IMR-90 (cell line): ENCODE measurements around the gene CUL4B. TPM values are rescaled to one million over a fixed set of nuclear protein-coding genes. Genes with fewer than 3 reads are reported as not detected.

Experiments
- ATAC-seq: fragments of 200-7000 bp; cut with Tn5 transposase; 2 replicates; pipeline ENCODE4 v1.9.1; 2020; ENCODE audit warnings: low read depth, mild to moderate bottlenecking, moderate library complexity
- BruUV-seq: library from RNA; stranded (reverse); fragments of 400-500 nt; replicated peaks from 2 replicates; lab custom pipeline; 2021; lab: Mats Ljungman, UMichigan
- CTCF ChIA-PET: fragments of 300-600 bp; formaldehyde crosslinking; extraction: SDS; loops from one replicate; lab custom pipeline; 2021; ENCODE audit warnings: antibody characterized with exemption; lab: Yijun Ruan, JAX
- POLR2A ChIA-PET: fragments of 300-600 bp; sonication (Branson Sonifier 250); formaldehyde crosslinking; loops from one replicate; lab custom pipeline; 2022; ENCODE audit warnings: antibody characterized with exemption; ENCODE audit not compliant: unreplicated experiment; lab: Charles Lee
- DNase-seq: peaks from one replicate; pipeline ENCODE4 v3.0.0; 2013
- H2AFZ ChIP-seq: replicated peaks from 2 replicates; pipeline ENCODE3; 2013; ENCODE audit warnings: low read length, mild to moderate bottlenecking; ENCODE audit not compliant: poor library complexity
- H2AK5ac ChIP-seq: 2 replicates; pipeline ENCODE4 v1.6.1; 2013; ENCODE audit warnings: low read depth, low read length, inconsistent platforms
- H2AK9ac ChIP-seq: replicated peaks from 2 replicates; pipeline ENCODE3; 2013; ENCODE audit warnings: mild to moderate bottlenecking, low read depth, low read length, moderate library complexity; ENCODE audit not compliant: poor library complexity
- H2BK120ac ChIP-seq: 2 replicates; pipeline ENCODE4 v1.6.1; 2013; ENCODE audit warnings: low read depth, low read length, inconsistent platforms
- H2BK15ac ChIP-seq: 3 replicates; pipeline ENCODE4 v1.6.1; 2013; ENCODE audit warnings: low read depth, low read length, inconsistent platforms
- H2BK20ac ChIP-seq: 2 replicates; pipeline ENCODE4 v1.6.1; 2013; ENCODE audit warnings: low read depth, mild to moderate bottlenecking, inconsistent platforms, low read length, moderate library complexity
- H2BK5ac ChIP-seq: 2 replicates; pipeline ENCODE4 v1.6.1; 2013; ENCODE audit warnings: mild to moderate bottlenecking, low read depth, low read length, inconsistent platforms; ENCODE audit not compliant: poor library complexity, severe bottlenecking
- H3K14ac ChIP-seq: replicated peaks from 2 replicates; pipeline ENCODE4 v1.6.1; 2013; ENCODE audit warnings: low read depth, low read length, inconsistent platforms
- H3K18ac ChIP-seq: 2 replicates; pipeline ENCODE4 v1.6.1; 2013; ENCODE audit warnings: low read depth, low read length, control low read depth
- H3K23ac ChIP-seq: 2 replicates; pipeline ENCODE4 v1.6.1; 2013; ENCODE audit warnings: low read depth, low read length, inconsistent platforms
- H3K27ac ChIP-seq: 2 replicates; pipeline ENCODE4 v1.5.1; 2013; ENCODE audit warnings: mild to moderate bottlenecking, control low read depth, low read length; ENCODE audit not compliant: insufficient read depth
- H3K27me3 ChIP-seq: 2 replicates; pipeline ENCODE4 v1.6.1; 2013; ENCODE audit warnings: low read length; ENCODE audit not compliant: control insufficient read depth, insufficient read depth
- H3K36me3 ChIP-seq: 2 replicates; pipeline ENCODE4 v1.6.1; 2013; ENCODE audit warnings: low read length, mixed read lengths; ENCODE audit not compliant: control insufficient read depth, insufficient read depth
- H3K4ac ChIP-seq: 2 replicates; pipeline ENCODE4 v1.6.1; 2013; ENCODE audit warnings: low read depth, low read length, inconsistent platforms
- H3K4me1 ChIP-seq: 2 replicates; pipeline ENCODE4 v1.6.1; 2013; ENCODE audit warnings: low read length, mixed read lengths; ENCODE audit not compliant: control insufficient read depth, insufficient read depth
- H3K4me2 ChIP-seq: 2 replicates; pipeline ENCODE4 v1.6.1; 2013; ENCODE audit warnings: low read depth, mild to moderate bottlenecking, control low read depth, low read length, moderate library complexity
- H3K4me3 ChIP-seq: 2 replicates; pipeline ENCODE4 v1.5.1; 2013; ENCODE audit warnings: low read depth, mild to moderate bottlenecking, control low read depth, low read length, moderate library complexity; ENCODE audit not compliant: insufficient read depth
- H3K56ac ChIP-seq: 2 replicates; pipeline ENCODE4 v1.6.1; 2013; ENCODE audit warnings: low read length, inconsistent platforms; ENCODE audit not compliant: insufficient read depth; ENCODE audit errors: extremely low read depth
- H3K79me1 ChIP-seq, 2 experiments: 2 replicates each; pipeline ENCODE4 v1.6.1; 2013; ENCODE audit warnings: low read length in 2 of 2, inconsistent platforms in 1 of 2, low read depth in 1 of 2
- H3K9ac ChIP-seq: 2 replicates; pipeline ENCODE4 v1.6.1; 2013; ENCODE audit warnings: low read depth, low read length, control low read depth
- H3K9me1 ChIP-seq: 2 replicates; pipeline ENCODE4 v1.6.1; 2013; ENCODE audit warnings: low read length, inconsistent platforms; ENCODE audit not compliant: insufficient read depth
- H3K9me3 ChIP-seq: 2 replicates; pipeline ENCODE4 v1.6.1; 2013; ENCODE audit warnings: low read length; ENCODE audit not compliant: control insufficient read depth, insufficient read depth
- H4K20me1 ChIP-seq: 2 replicates; pipeline ENCODE4 v1.6.1; 2013; ENCODE audit warnings: low read length, inconsistent platforms; ENCODE audit not compliant: insufficient read depth
- H4K5ac ChIP-seq: 2 replicates; pipeline ENCODE4 v1.6.1; 2013; ENCODE audit warnings: mild to moderate bottlenecking, low read depth, low read length, control low read depth
- H4K8ac ChIP-seq, 2 experiments: 2 replicates each; pipeline ENCODE4 v1.6.1; 2013; ENCODE audit warnings: low read depth in 2 of 2, low read length in 2 of 2, control low read depth in 1 of 2, inconsistent platforms in 1 of 2
- H4K91ac ChIP-seq: 2 replicates; pipeline ENCODE4 v1.6.1; 2013; ENCODE audit warnings: low read depth, low read length, inconsistent platforms; ENCODE audit not compliant: insufficient read depth
- CEBPB ChIP-seq: IDR thresholded peaks from 2 replicates; pipeline ENCODE4 v1.6.1; 2012; ENCODE audit warnings: low read depth, low read length, improper control_type of control experiment
- CHD1 ChIP-seq: IDR thresholded peaks from 2 replicates; pipeline ENCODE4 v1.6.1; 2012; ENCODE audit warnings: low read depth, low read length, improper control_type of control experiment
- MAFK ChIP-seq: IDR thresholded peaks from 2 replicates; pipeline ENCODE4 v1.6.1; 2012; ENCODE audit warnings: low read depth, low read length, improper control_type of control experiment
- MXI1 ChIP-seq: IDR thresholded peaks from 2 replicates; pipeline ENCODE4 v1.6.1; 2012; ENCODE audit warnings: low read depth, mild to moderate bottlenecking, low read length, moderate library complexity, borderline replicate concordance
- RAD21 ChIP-seq: IDR thresholded peaks from 2 replicates; pipeline ENCODE4 v1.6.1; 2012; ENCODE audit warnings: low read length, improper control_type of control experiment
- RCOR1 ChIP-seq: IDR thresholded peaks from 2 replicates; pipeline ENCODE4 v1.6.1; 2012; ENCODE audit warnings: mild to moderate bottlenecking, low read length, improper control_type of control experiment; ENCODE audit not compliant: insufficient replicate concordance
- RFX5 ChIP-seq: IDR thresholded peaks from 2 replicates; pipeline ENCODE4 v1.8.0; 2012; ENCODE audit warnings: low read depth, mild to moderate bottlenecking, low read length, moderate library complexity
- SMC3 ChIP-seq: fragments of 150-350 bp; IDR thresholded peaks from 2 replicates; pipeline ENCODE4 v1.6.1; 2016; ENCODE audit warnings: low read depth, mild to moderate bottlenecking, antibody characterized with exemption, low read length, moderate library complexity
- dilution Hi-C: fragments of 300-500 bp; cut with HindIII; formaldehyde crosslinking; loops from one replicate; pipeline ENCODE4 v1.14.3; 2018; ENCODE audit warnings: low sequenced_read_pairs; ENCODE audit not compliant: unreplicated experiment
- in situ Hi-C: fragments of 300-500 bp; cut with MboI; formaldehyde crosslinking; loops from 3 replicates; pipeline ENCODE4 v1.14.3; 2019; ENCODE audit warnings: low sequenced_read_pairs, inconsistent platforms, mixed read lengths
- intact Hi-C: fragments of 100-400 bp; cut with micrococcal nuclease; formaldehyde crosslinking; loops from 2 replicates; pipeline ENCODE4 v1.10.0; 2022
- polyA plus RNA-seq, 3 experiments: library from polyadenylated mRNA; depleted of rRNA; stranded (reverse); fragments of >200 nt; gene quantifications; 2 replicates each; pipeline ENCODE4 v1.2.3, GENCODE V29; 2012; ENCODE audit warnings: low replicate concordance in 1 of 3
- total RNA-seq: library from RNA; depleted of rRNA; stranded (reverse); fragments of >200 nt; gene quantifications from 2 replicates; pipeline ENCODE4 v1.2.3, GENCODE V29; 2012

CUL4B gene
- total and polyA plus RNA-seq, 2 of the 4 experiments (the other 2 are of a cell fraction), result 19.4 to 30.9 TPM

DNA sequence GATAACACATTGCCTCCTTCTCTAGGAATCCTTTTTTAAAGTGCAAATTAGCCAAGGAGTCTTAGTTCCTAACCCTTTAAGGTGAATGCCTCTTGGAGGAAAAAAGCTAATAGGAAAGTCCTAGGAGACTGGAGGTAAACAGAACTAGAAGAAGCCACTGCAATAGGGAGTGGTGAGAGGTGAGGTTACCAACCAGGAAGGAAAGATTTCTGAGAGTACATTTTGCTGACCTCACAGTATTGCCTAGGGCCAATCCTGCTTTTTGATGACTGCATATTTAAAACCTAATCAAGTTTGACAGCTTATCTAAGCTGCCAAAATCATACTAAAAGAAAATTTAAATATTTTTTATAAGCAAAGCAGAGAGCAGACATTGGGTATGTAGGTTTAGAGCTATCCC lies 7.3 kb upstream of the CUL4B start:
- Histone ChIP-seq H3K23ac (no peak overlapping the region), H2BK15ac (no peak overlapping the region), H3K9me1 (no peaks in the 10 kb centered on the region), H3K4ac (no peak overlapping the region), H4K91ac (no peak overlapping the region), H3K9me3 (no peaks in the 10 kb centered on the region), H2BK20ac (no peak overlapping the region), H3K36me3 (no peaks in the 10 kb centered on the region; the same call in 1 of the 2 replicates), H3K79me1 (no peaks in the 10 kb centered on the region), H3K4me1 (no peaks in the 10 kb centered on the region), H2AK9ac (no peak overlapping the region), H2BK5ac (no peak overlapping the region), H2AK5ac (no peak overlapping the region), H3K4me3 (no peak overlapping the region), H3K18ac (no peak overlapping the region), H4K5ac (no peak overlapping the region), H2BK120ac (no peak overlapping the region), H4K8ac (no peak overlapping the region), H2AFZ (no peak overlapping the region), H4K20me1 (no peaks in the 10 kb centered on the region), H3K56ac (no peak overlapping the region), H3K27me3 (no peaks in the 10 kb centered on the region), H3K14ac (no peak overlapping the region), H3K27ac (no peak overlapping the region), H3K9ac (no peak overlapping the region), H3K4me2 (no peak overlapping the region)
- intact Hi-C loops (no loop called here), dilution Hi-C loops (no loop called here), in situ Hi-C loops (no loop called here)
- DNase-seq (no peak), ATAC-seq (no peak)
- no TSS peak for BruUV-seq
- TF ChIP-seq SMC3, result no peak
- no peak for TF ChIP-seq RCOR1
- no peak for TF ChIP-seq MXI1
- no peak for TF ChIP-seq CEBPB
- no peak for TF ChIP-seq CHD1
- TF ChIP-seq MAFK, result peak; percentile 61
- TF ChIP-seq RAD21, result no peak
- TF ChIP-seq RFX5, result no peak
- POLR2A ChIA-PET, result no interaction called here
- CTCF ChIA-PET, result no interaction called here
